ENCODE measurements around the gene LTBP2.

LTBP2 gene

DNA sequence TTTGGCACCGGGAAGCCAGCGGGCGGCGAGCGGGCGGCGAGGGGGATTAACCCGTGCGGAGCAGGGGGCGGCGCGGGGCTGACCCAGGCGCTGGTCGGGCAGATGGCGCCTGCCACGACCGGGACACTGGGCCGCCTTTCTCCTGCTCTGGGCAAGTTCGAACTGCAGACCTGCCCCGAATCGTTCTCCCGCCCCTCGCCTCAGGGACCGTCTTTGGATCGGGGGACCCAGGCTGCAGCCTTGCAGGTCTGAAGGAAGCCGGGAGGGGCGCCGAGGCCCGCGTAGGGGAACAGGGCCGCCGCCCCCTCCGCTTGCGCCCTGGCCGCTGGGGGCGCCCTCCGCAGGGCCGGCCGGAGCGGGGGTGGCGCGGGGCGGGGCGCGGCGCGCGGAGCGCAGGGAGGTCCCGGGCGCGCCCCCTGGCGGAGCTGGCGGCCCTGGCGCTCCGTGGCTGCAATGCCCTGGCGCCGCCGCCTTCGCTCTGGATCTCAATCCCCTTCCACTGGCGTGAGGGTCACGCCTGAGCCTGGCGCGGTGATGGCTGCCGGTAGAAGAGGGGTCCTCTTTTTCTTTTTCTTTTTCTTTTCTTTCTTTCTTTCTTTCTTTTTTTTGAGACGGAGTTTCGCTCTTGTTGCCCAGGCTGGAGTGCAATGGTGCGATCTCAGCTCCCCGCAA lies 449 bp upstream of the LTBP2 start:
- DNase-seq (ENCODE audit: low read depth in 2 of 2): peak; percentile 43 to 78

GRCh38 chr14:74610866-74611649 lies 979 bp downstream of the LTBP2 start:
- no peak for DNase-seq (ENCODE audit: low read depth in 2 of 2)

DNA sequence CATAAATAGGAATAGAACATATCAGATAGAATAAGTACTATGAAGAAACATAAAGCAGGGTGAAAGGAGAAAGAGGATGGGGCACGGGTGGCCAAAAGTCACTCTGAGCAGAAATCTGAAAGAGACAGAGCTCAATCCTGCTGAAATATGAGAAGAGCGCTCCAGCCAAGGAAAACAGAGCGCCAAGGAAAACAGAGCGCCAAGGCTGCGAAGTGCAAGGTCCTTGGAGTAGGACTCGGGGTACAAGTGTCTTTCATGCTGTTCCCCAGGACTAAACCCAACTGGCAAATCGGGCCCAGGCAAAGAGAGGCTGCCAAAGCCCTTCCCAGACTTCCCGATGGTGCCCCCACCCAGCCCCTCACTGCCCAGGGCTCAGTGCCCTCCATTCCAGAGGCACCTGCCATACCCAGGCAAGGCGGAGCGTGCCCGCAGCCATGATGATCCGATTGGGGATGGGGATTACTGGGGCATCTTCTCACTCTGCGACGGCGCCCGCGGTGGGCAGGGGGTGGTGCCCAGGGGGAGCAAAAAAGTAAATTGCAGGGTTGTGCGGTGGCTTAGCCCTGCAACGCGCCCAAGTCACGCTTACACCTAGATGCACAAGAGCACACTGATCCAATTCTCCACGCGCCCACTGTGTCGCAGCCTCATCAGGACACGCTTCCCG lies 1.7 kb downstream of the LTBP2 start:
- no peak for DNase-seq (ENCODE audit: low read depth in 2 of 2)

DNA sequence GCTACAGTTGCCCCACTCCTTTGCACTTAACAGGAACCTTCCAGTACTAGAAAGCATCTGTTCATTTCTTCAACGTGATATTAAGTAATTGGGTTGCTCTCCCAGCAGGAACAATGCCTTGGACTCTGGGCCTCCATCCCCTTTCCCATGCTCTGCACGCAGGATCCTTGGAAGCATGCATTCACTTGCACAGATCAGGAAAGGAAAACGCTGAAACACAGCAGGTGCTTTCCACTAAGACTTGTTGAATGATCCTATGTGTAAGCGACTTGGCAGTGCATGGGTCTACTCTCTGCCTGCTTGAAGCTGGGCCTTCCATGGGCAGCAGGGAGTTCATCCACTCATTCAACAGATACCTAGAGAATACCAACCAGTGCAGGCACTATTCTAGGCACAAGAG lies 2.3 kb downstream of the LTBP2 start:
- DNase-seq (ENCODE audit: low read depth in 2 of 2): no peak

DNA sequence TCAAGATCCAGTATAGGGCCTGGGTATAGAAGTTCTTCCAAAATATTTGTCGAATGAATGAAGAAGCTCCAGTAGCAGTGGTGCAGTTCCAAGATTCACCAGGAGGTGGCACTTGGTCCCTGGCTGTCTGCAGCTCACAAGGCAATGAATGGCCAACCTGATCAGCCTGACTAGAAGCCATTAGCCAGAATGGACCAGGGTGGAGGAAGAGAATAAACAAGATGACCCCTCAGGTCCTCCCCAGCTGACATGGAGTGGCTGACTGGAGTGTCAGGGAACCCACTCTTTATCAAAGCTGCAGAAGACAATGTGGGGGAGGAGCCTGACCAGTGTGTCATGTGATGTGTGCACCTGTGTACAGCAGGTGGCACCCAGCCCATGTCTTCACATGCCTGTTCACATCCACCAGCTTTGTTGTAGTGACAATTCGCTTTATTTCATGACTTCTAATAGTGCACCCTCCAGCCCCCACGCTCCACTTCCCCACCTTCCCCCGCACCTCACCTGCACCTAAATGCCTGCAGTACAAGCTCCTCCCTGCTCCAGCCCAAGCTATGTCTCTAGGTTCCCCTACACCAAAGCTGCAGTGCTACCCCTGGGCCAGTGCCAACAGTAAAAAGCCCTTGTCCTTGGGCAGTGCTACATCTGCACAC lies 3.0 kb downstream of the LTBP2 start:
- peak; percentile 66 to 75 for DNase-seq (ENCODE audit: low read depth in 2 of 2)

DNA sequence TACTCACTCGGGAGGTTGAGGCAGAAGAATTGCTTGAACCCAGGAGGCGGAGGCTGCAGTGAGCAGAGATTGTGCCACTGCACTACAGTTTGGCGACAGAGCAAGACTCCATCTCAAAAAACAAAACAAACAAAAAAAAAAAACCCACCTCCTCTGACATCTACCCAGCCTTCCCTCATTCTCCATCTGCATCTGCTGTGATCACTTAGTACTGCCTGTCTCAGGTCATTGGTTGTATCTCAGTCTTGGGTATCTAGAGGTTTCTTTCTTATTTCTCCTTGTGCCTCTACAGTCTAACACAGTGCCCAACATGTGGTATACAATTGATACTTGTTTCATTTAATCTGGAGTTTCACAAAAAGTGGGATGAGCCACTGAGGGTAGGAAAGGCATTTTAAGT lies 5.3 kb downstream of the LTBP2 start:
- DNase-seq (ENCODE audit: low read depth in 2 of 2): no peak

- DNase-seq (ENCODE audit: low read depth in 2 of 2): no peak
These were observed 6.4 kb downstream of the LTBP2 start for GRCh38 chr14:74605531-74606223.

GRCh38 chr14:74604911-74605310 lies 7.1 kb downstream of the LTBP2 start:
- no peak for DNase-seq (ENCODE audit: low read depth in 2 of 2)

- DNase-seq (ENCODE audit: low read depth in 2 of 2): no peak
These were observed 7.9 kb downstream of the LTBP2 start for GRCh38 chr14:74604157-74604556.

DNA sequence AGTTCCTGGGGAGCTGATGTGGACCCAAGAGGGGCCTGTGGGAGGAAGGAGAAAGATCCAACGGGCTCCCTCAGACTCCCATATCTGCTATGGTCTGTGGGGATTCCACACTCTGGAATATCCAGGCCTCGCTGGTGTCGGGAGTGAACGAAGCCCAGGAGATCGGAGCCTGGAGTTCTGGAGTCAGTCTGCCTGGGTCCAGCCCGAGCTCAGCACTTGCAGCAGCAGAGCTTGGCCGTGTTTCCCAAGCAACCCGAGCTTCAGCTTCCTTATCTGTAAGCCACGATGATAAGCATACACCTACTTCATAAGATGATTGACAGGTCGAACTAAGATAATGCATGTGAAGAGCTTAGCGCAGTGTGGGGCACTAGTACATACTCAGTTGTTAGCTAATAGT lies 10.1 kb downstream of the LTBP2 start:
- DNase-seq (ENCODE audit: low read depth in 2 of 2): no peak

DNA sequence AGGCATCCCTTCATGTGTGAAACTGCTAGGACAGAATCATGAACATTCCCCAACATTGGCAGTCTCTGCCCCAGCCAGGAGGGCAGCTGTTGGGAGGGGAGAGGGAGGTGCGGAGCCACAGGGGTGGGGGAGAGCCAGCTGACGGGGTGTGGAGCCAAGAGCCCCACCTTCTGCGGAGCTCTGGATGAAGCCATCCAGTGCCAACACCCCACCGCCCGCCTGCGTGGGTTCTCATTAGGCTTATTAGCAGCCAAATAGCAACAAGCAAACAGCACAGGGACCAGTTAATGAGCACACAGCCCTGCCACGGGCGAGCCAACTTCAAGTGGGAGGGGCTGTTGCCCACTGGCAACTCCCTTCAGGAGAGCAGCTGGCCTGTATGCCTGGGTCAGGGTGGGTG lies 12.1 kb downstream of the LTBP2 start:
- no peak for DNase-seq (ENCODE audit: low read depth in 2 of 2)

- DNase-seq (ENCODE audit: low read depth in 2 of 2): no peak
These were observed 12.7 kb downstream of the LTBP2 start for GRCh38 chr14:74599321-74599761.

DNA sequence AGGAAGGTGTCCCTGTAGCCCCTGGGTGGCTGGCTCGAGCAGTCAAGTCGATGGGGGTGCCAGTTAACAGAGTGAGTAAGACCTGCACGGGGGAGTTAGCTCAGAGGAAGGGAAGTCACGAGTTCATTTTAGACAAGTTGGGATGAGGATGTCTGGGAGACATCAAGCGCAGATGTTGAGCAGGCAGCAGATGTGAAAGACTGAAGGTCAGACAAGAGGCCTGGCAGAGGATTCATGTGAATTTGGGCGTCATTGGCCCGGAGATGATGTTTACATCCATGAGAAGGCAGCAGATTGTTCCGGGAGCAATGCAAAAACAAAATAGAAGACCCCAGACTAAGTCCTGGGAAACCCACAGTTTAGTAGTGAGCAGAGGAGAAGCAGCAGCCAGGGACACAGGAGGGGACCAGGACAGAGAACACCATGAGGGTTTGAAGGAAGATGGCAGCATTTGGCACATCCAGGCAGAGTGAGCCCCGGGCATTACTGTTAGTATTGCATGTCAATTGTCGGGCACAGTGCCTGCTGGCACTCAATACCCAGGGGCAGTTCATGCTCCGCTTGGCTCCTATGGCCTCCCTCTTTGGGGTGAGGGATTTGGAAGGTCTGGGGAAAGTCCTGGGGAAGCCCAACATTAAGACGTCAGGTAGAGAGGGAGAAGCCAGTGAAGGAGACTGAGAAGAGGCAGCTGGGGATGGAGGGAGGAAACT lies 15.1 kb downstream of the LTBP2 start:
- no peak for DNase-seq (ENCODE audit: low read depth in 2 of 2)

- no peak for DNase-seq (ENCODE audit: low read depth in 2 of 2)
These were observed 16.9 kb downstream of the LTBP2 start for GRCh38 chr14:74595006-74595735.

DNA sequence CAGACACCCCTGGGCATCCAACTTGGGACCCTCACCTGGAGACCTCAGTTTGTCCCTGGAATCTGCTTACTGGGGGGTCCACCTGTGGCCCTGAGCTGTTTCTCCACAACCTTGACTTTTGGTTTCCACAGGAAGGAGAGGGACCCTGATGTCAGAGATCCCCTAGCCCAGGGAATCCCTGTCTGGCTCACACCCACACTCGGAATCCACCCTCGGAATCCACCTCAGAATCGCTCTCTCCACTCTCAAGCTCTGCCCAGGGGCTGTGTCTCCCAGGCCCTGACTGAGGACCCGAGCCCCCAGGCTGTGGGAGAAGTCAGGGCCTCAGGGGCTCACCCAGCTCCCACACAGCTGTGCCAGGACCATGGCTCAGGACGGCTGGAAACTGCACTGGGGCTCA lies 17.4 kb downstream of the LTBP2 start:
- DNase-seq (ENCODE audit: low read depth in 2 of 2): no peak

- DNase-seq (ENCODE audit: low read depth in 2 of 2): no peak
These were observed 18.0 kb downstream of the LTBP2 start for GRCh38 chr14:74594029-74594428.

- no peak for DNase-seq (ENCODE audit: low read depth in 2 of 2)
These were observed 18.6 kb downstream of the LTBP2 start for GRCh38 chr14:74593241-74593953.

DNA sequence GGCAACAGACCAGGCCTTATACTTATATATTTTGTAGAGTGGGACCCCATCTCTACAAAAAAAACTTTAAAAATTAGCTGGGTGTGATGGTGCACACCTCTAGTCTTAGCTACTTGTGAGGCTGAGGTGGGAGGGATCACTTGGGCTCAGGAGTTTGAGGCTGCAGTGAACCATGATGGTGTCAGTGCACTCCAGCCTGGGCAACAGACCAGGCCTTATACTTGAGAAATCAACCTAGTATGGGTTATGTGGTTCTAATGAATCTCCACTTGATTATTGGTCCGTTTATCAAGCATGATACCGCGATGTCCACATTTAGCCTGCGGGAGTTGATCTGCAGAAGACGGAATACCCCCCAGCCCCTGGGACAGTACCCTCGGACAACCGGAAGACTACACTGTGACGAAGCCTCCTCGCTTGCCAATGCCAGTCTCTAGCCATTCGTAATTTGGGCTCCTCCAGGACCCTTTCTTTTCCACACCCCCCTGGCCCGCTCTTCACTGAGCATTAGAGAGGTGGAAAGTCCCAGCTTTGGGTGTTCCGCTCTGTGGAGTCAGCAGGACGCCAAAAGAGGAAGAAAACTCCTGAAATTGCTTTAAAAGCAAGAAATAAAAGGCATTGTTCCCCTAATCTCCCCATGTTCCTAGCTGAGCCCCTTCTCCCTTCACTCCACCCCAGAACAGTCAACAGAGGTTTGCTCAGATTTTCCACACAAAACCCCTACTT lies 19.4 kb downstream of the LTBP2 start:
- no peak for DNase-seq (ENCODE audit: low read depth in 2 of 2)

DNA sequence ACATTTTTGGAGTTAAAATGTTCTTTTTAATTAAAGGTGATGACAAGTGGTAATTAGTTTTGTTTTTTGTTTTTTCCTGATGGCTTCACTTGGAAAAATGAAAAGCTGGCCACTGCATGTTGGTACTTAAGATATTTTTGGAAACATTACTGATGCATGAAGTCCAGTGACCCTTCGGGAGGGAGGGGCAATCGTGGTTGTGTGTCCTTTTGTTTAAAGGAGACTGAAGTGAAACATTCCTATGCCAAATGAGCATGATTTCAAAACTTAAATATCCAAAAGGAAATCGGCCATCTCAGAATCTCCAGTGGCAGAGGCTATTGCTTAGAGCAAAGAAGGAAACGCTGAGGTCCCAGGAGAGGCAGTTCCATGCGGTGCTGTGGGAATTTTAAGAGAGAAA lies 20.1 kb downstream of the LTBP2 start:
- no peak for DNase-seq (ENCODE audit: low read depth in 2 of 2)
